Skin epidermis (tissue), 12 donors: Measurements from ENCODE around the gene CTAGE9.
A peak's percentile ranks its signal among the peaks of the same experiment; 100 is the strongest.
"Not testable (repeated sequence)": the region's sequence is repeated elsewhere in the genome, so short reads cannot be mapped to it uniquely, and the experiment has no call there.

Experiments used
- H3K27ac ChIP-seq, 21 experiments: fragments of 200-600 bp; sonication (generic) in 11 of 21; one replicate each; pipeline ENCODE4 v1.5.0; 2020; ENCODE audit warnings: mild to moderate bottlenecking in 3 of 21, inconsistent platforms in 2 of 21, moderate library complexity in 2 of 21
- H3K4me3 ChIP-seq, 7 experiments: fragments of 200-600 bp; sonication (generic) in 2 of 7; one replicate each; pipeline ENCODE4 v1.5.0; 2020; ENCODE audit warnings: inconsistent platforms in 2 of 7, mild to moderate bottlenecking in 2 of 7, moderate library complexity in 1 of 7

The CTAGE9 gene, protein sequence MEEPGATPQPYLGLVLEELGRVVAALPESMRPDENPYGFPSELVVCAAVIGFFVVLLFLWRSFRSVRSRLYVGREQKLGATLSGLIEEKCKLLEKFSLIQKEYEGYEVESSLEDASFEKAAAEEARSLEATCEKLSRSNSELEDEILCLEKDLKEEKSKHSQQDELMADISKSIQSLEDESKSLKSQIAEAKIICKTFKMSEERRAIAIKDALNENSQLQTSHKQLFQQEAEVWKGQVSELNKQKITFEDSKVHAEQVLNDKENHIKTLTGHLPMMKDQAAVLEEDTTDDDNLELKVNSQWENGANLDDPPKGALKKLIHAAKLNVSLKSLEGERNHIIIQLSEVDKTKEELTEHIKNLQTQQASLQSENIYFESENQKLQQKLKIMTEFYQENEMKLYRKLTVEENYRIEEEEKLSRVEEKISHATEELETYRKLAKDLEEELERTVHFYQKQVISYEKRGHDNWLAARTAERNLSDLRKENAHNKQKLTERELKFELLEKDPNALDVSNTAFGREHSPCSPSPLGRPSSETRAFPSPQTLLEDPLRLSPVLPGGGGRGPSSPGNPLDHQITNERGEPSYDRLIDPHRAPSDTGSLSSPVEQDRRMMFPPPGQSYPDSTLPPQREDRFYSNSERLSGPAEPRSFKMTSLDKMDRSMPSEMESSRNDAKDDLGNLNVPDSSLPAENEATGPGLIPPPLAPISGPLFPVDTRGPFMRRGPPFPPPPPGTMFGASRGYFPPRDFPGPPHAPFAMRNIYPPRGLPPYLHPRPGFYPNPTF

DNA sequence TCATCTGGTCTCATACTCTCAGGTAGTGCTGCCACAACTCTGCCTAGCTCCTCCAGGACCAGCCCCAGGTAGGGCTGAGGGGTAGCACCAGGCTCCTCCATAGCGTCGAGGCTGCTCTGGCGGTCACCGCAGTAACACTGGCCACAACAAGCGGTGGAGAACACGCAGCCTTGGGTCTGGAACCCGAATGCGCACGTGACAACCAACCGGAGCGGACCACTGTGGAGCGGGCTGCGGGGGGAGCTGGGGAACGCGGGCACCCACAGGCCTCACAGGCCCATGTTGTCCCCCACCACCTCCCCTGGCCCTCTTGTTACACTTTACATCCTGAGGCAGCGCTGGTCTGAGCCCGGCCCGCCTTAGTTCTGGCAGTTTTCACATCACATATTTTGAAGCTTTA is at the start of gene CTAGE9:
Gene CTAGE9 (minus strand): TSS at position 101 of the 400 bp plus-strand sequence. CDS start 0 bp downstream, at position 101.
- not testable (repeated sequence) for H3K4me3 ChIP-seq, H3K27ac ChIP-seq

DNA sequence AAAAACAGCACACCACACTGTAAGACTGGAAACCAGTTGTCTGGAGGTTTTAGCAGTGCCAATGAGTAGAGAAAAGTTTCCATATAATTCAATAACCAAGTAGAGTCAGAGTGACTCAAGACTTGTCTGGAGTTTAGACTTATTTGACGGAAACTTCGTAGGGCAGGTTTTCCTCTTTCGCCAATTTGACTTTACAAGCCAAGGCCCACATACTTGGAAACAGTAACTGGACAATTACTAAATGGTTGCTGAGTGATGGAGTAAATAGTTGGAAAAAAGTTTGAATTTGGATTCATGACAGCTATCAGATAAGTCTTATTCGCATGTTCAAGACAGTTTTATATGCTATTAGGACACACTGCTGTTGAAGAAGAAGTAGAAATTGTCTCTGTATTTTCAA is 48.1 kb upstream of the CTAGE9 start:
- Histone ChIP-seq H3K27ac (no peak overlapping the region), H3K4me3 (no peak overlapping the region)

DNA sequence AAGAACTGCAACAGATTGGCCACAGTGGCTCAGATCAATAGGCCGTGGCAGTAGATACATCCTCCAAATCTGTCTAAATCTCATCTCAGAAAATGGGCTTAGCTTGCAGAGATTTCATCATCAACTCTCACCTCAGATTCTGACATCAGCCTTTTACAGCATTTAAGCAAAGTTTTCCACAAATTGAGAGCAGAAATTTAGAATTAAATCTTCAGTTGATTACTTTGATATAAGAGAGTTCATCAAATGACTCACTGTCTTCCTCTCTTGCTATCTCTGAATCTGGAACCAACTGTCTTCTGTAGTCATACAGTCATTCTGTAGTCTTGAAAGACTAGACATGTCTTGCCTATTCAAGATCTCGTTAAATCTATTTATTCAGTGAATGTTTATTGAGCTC is 45.2 kb upstream of the CTAGE9 start:
- Histone ChIP-seq H3K4me3 (no peak overlapping the region), H3K27ac (no peak overlapping the region)

DNA sequence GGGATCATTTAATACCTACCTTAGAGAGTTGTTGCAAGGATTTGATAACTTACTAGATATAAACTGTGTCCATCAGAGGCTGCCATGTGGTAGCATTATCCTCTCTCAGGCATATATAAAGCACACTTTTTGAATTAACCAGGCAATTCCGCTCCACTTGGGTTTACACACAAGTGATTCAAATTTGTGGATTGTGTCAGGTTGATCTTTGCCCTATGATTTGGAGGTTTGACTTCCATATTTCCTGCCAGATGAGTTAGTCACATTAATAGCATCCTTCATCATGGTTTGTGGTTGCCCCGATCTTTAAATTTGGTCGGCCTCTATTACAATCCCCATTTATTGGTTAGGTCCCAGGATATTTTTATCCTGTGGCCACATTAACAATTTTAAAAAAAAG is 44.8 kb upstream of the CTAGE9 start:
- no peak overlapping the region for H3K4me3 ChIP-seq
- peak overlapping the region in 1 of 21 experiments; percentile 1 for H3K27ac ChIP-seq

DNA sequence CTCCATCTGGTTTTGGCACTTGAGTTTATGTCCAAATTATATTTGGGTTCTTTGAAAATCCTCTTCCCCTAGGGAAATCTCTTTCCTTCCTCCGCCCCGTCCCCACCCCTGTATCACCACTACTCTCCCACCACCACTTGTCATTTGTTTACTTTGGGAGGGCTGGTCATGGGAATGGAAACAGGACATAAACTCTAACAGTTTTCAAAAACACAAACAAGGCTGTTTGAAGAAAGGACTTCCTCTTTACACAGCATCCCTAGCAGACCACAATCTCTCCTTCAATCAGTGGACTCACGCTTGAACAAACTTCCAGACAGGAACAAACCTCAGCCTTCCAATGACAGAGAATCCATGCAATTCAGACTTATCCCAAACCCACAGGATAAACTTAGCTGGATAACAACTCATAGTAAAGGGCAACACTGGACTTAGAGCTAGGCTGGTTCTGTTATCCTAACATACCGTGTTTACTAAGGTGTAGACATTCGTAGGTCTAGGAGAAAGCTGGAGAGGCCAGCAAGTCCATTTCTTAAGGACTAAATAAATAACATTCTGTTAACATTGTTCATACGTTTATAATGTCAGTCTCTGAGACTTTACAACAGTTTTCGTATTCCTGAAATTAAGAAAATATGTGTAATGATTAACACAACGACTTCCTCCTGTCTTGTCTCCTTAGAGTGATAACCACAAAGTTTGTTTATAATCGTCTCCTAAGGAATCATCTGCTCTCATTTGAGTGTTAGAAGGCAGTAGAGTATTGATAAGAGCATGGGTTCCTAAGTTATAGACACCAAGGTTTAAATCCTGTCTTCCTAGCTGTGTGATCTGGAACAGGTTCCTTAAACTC is 44.1 kb upstream of the CTAGE9 start:
- no peak overlapping the region for H3K4me3 ChIP-seq
- H3K27ac ChIP-seq, result peak overlapping the region in 1 of 21 experiments; percentile 9

DNA sequence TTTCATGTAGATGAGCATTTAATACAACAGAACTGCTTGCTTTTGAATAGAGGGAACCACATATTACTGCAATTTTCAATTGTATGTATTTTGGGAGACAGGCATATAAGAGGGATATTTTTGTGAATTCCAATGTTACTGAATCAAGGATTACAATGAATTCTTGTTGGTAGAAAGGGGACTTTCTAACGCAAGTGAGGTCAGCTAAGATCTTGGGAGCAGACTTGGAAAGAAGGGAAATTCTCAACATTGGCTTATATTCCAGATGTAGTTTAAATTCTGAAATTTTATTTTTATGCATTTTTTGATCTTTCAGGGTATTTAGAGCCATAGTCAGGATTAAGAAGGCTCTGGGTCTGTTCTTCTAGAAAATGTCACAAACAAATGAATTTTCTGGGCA is 43.3 kb upstream of the CTAGE9 start:
- no peak overlapping the region for H3K4me3 ChIP-seq
- H3K27ac ChIP-seq, result peak overlapping the region in 1 of 21 experiments; percentile 9

DNA sequence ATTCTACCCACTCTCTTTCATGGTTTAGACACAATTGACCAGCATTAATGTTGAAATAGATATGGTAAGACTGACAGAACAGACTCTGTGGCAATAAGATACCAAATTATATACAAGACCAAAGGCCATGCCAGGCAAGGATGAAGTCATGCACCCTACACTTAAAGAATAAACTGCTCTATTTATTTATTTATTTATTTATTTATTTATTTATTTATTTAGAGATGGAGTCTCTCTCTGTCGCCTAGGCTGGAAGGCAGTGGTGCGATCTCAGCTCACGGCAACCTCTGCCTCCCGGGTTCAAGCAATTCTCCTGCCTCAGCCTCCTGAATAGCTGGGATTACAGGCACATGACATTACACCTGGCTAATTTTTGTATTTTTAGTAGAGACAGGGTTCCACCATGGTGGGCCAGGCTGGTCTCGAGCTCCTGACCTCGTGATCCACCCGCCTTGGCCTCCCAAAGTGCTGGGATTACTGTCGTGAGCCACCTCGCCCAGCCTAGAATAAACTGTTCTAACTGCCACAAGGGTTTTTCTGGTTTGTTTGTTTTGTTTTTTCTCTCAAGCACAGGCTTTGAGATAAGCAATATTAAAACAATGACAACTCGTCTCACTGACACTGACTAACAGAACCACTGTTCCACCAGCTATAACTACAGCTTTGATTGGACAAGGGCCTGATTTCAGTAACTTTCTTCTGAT is 40.3 kb upstream of the CTAGE9 start:
- not testable (repeated sequence) for H3K27ac ChIP-seq, H3K4me3 ChIP-seq

DNA sequence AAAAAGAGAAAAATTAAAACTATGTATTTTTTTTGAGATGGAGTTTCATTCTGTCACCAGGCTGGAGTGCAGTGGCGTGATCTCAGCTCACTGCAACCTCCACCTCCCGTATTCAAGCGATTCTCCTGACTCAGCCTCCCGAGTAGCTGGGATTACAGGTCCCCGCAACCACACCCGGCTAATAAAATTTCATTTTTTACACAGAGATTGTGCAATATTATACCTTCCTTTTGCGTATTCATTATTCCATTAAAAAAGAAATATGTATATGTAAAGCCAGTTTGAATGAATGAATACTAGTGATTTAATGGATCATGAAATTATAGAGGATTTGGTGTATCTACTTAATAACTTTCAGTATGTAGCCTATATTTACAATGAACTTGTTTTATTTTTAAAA is 38.2 kb upstream of the CTAGE9 start:
- H3K27ac ChIP-seq, result no peak overlapping the region
- H3K4me3 ChIP-seq, result no peak overlapping the region

DNA sequence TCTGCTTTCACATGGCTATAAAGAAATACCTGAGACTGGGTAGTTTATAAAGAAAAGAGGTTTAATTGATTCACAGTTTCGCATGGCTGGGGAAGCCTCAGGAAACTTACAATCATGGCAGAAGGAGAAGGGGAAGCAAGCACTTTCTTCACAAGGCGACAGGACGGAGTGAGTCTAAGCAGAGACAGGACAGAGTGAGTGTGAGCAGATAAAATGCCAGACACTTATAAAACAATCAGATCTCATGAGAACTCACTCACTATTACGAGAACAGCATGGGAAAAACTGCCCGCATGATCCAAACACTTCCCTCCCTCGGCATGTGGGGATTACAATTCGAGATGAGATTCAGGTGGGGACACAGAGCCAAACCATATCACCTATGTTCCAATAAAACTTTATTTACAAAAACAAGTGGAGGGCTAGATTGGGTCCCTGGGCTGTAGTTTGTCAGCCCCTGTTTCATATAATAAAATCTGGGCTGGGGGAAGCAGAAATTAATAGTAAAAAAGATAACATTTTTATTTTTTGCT is 37.1 kb upstream of the CTAGE9 start:
- Histone ChIP-seq H3K27ac (no peak overlapping the region), H3K4me3 (no peak overlapping the region)

DNA sequence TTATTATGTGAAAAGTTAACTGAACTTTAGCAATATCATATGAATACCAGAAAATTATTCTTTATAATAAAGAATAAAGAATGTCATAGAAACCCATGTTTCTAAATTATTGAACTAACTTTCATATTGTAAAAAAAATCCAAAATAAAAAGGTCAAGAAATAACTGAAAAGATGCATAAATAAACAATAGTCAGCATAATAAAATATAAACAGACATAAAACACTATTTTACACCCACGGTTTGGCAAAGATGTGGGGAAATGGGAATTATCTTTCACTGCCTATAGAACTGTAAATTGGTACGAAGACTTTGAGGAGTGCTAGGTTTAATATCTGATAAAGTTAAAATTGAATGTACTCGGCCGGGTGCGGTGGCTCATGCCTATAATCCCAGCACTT is 34.7 kb upstream of the CTAGE9 start:
- H3K27ac ChIP-seq, result no peak overlapping the region
- H3K4me3 ChIP-seq, result no peak overlapping the region

DNA sequence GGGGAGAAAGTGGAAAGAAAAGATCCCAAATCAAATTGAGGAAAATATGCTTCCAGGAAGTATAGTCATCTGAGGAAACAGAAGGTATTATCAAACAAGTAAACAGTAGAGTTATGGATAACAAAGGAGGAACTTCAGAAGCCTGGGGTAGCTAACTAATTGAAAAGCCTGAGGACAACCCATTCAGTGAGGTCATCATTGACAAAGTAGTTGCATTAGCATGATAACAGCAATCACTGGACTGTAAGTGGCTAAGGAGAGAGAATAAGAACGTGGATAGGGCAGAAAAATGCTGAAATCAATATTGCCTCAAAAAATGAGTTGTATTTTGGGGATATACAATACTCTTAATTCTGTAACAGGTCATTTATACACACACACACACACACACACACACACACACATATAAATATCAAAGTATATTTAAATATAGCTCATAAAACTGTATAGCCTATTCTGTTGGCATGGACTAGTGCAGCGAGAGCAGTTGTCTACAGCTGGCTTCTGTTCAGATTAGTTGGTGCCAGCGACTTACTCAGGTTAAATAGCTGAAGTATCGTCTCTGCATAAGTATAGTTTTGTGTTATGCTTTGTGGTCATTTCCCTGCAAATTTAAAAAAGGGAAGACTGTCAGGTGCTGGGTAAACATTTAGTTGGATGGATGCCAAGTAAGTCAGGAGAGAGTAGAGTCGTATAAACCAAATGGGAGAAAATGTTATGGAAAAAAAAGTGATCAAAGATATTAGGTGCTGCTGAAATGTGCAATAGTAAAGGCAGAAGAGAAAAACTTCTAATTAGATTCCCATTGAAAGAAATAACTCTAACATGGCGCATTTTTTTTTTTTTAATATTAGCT is 33.8 kb upstream of the CTAGE9 start:
- no peak overlapping the region for H3K4me3 ChIP-seq
- H3K27ac ChIP-seq, result no peak overlapping the region

DNA sequence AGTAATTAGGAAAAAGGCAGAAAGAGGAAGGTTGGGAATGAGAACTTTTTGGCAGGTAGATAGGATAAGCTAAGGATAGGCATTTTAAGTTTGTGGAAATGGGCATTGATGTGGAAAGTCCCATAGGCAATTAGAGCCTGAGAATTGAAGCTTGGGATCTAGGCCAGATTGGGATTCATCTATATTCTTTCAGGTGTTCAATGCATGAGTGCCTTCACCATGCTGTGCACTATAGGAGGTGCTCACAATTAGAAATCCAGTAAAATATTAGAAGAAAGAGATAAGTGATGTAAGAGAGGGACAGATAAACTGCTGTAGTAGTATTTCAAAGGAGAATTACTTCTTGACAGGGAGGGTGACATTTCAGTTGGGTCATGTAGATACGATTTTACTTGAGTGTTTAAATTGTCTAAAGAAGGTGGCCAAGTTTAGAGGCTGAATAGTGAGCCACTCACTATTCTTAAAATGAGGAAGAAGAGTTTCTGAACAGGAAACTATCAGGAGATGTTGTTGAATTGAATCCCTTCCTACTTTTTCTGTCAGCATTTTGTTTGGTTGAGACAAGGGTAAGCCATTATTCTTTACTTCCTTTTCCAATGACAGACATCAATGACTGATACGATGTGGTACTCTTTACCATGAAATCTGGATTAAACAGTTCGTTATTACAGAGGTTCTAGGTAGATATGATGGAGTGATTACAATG is 31.0 kb upstream of the CTAGE9 start:
- no peak overlapping the region for H3K4me3 ChIP-seq
- H3K27ac ChIP-seq, result no peak overlapping the region

DNA sequence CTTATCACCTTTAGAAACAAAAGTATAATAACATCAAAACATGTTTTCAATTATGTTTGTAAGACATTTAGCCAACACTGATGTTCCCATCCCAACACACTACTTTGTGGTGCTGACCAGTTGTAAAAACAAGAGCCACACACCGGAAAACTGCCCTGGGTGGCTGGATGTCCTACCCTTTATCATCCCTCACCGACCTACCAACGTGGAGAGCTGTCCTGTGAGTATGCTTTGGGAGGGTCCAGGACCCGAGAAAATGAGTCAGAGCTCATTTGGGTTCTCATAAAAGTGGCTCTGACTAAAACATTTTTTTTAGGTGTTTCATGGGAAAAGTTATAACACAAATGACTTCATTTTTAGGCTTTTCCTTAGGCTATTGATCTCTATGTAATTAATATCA is 29.3 kb upstream of the CTAGE9 start:
- Histone ChIP-seq H3K27ac (no peak overlapping the region), H3K4me3 (no peak overlapping the region)

DNA sequence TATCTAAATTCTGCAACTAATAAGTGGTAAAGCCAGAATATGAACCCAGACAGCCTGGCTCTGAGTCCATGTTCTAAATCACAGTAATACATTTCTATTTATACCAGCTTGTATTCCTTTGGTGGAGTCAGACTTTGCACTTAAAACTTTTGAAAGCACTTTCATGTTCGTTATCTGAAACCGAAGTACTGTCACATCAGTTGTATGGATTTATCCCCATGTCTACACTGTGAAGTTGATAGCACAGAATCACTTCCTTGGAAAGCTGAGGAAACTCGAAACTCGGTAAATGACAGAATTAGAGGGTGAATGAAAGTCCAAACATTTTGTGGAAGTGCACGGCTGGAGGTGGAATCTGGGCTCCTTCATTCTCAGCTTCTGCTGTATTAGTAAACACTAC is 28.3 kb upstream of the CTAGE9 start:
- H3K27ac ChIP-seq, result no peak overlapping the region
- no peak overlapping the region for H3K4me3 ChIP-seq

DNA sequence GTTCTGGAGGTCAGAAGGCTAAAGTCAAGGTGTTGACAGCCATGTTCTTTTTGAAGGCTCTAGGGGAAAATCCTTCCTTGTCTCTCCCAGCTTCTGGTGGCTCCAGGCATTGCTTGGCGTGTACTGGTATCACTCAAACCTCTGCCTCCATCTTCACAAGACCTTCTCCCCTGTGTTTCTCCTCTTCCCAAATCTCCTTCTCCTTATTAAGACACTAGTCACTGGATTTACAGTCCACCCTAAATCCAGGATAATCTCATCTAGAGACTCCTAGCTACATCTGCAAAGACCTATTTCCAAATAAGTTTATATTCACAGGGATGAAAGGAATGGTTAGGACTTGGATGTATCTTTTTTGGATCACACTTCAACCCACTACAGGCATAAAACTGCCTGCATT is 26.0 kb upstream of the CTAGE9 start:
- no peak overlapping the region for H3K27ac ChIP-seq
- H3K4me3 ChIP-seq, result no peak overlapping the region

DNA sequence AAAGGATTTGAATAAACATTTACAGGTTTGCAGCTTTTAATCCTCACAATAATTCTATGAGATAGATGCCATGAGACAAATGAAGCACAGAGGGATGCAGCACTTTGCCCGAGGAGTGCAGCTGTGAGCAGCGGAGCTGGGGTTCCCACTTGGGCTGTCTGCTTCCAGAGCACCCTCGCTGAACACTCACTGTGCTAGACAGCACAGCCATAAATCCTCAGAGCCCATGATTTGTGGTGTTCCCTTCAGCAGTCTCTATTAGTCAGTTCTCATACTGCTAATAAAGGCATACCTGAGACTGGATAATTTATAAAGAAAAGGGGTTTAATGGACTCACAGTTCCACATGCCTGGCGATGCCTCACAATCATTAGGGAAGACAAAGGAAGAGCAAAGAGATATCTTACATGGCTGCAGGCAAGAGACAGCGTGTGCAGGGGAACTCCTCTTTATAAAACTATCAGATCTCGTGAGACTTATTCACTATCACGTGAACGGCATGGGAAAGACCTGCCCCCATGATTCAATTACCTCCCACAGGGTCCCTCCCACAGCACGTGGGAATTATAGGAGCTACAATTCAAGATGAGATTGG is 25.3 kb upstream of the CTAGE9 start:
- H3K4me3 ChIP-seq, result no peak overlapping the region
- no peak overlapping the region for H3K27ac ChIP-seq

DNA sequence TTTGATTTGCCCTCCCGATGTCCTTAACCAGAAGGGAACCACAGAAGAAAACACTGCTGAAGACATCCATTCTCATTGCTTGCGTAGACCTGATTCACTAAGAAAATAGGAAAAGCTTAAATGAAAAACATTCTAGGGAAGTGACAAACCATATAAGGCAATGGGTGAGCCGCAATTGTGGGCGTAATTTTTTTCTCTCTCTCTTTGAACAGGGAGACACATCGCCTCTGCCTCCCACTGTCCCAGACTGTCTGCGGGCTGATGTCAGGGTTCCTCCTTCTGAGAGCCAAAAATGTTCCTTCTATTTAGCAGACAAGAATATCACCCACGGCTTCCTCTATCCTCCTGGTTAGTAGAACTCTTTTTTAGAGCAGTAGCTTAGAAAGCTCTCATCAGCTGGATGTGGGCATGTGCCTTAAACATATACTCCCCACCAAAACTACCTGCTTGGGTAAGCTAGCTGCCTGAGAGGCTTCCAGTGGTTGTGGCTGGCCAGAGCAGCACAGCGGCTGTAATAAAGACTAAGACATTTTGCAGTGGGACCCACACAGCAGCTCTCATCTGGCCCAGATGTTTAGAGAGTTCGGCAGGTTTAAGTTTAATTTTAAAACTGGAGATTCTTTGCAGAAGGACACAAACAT is 22.7 kb upstream of the CTAGE9 start:
- Histone ChIP-seq H3K4me3 (no peak overlapping the region), H3K27ac (peak overlapping the region in 1 of 21 experiments; percentile 3)
